Measurements from ENCODE around the gene ZNF668.

GRCh38 chr16:31107465-31107867 is 33.4 kb upstream of the ZNF668 start:
- no peak for TF ChIP-seq POLR2A (IDR thresholded peaks at IDR 0.05)
- TF ChIP-seq, protein P1, sequence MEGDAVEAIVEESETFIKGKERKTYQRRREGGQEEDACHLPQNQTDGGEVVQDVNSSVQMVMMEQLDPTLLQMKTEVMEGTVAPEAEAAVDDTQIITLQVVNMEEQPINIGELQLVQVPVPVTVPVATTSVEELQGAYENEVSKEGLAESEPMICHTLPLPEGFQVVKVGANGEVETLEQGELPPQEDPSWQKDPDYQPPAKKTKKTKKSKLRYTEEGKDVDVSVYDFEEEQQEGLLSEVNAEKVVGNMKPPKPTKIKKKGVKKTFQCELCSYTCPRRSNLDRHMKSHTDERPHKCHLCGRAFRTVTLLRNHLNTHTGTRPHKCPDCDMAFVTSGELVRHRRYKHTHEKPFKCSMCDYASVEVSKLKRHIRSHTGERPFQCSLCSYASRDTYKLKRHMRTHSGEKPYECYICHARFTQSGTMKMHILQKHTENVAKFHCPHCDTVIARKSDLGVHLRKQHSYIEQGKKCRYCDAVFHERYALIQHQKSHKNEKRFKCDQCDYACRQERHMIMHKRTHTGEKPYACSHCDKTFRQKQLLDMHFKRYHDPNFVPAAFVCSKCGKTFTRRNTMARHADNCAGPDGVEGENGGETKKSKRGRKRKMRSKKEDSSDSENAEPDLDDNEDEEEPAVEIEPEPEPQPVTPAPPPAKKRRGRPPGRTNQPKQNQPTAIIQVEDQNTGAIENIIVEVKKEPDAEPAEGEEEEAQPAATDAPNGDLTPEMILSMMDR (IDR thresholded peaks at IDR 0.05): no peak
